SKM-1 treated with dmso at 0.1 percent for 144 hours (cell line): ENCODE measurements around the gene LRRC75A.

Experiments
- DNase-seq: peaks from one replicate; lab custom pipeline; 2025; ENCODE audit not compliant: unreplicated experiment; lab: John Stamatoyannopoulos, UW

Gene LRRC75A

GRCh38 chr17:16473044-16474011, 18.7 kb downstream of the LRRC75A start:
- no peak for DNase-seq

- DNase-seq, result no peak
These were observed 19.5 kb downstream of the LRRC75A start for GRCh38 chr17:16472539-16472938.

- DNase-seq, result no peak
These were observed 20.7 kb downstream of the LRRC75A start for GRCh38 chr17:16471295-16471694.

- DNase-seq, result no peak
These were observed 21.7 kb downstream of the LRRC75A start for GRCh38 chr17:16470265-16470664.

- DNase-seq, result no peak
These were observed 23.5 kb downstream of the LRRC75A start for GRCh38 chr17:16468428-16468992.

- DNase-seq, result no peak
These were observed 24.1 kb downstream of the LRRC75A start for GRCh38 chr17:16467886-16468285.

GRCh38 chr17:16467044-16467443, 24.9 kb downstream of the LRRC75A start:
- no peak for DNase-seq

GRCh38 chr17:16466407-16466806, 25.6 kb downstream of the LRRC75A start:
- DNase-seq, result no peak

- no peak for DNase-seq
These were observed 26.1 kb downstream of the LRRC75A start for GRCh38 chr17:16465861-16466338.

- DNase-seq, result no peak
These were observed 27.0 kb downstream of the LRRC75A start for GRCh38 chr17:16465052-16465312.

GRCh38 chr17:16464303-16465051, 27.5 kb downstream of the LRRC75A start:
- no peak for DNase-seq

- no peak for DNase-seq
These were observed 28.4 kb downstream of the LRRC75A start for GRCh38 chr17:16463358-16464302.

GRCh38 chr17:16462070-16462864, 29.7 kb downstream of the LRRC75A start:
- DNase-seq, result no peak

- DNase-seq, result no peak
These were observed 30.5 kb downstream of the LRRC75A start for GRCh38 chr17:16461606-16461866.

GRCh38 chr17:16460796-16461605, 31.0 kb downstream of the LRRC75A start:
- DNase-seq, result no peak

- no peak for DNase-seq
These were observed 32.0 kb downstream of the LRRC75A start for GRCh38 chr17:16459855-16460550.

GRCh38 chr17:16459271-16459670, 32.7 kb downstream of the LRRC75A start:
- DNase-seq, result no peak

GRCh38 chr17:16456742-16457316, 35.2 kb downstream of the LRRC75A start:
- no peak for DNase-seq
